Mesenteric fat pad (tissue), 1 donor: ENCODE measurements around the gene UBE2O. TPM values are rescaled to one million over a fixed set of nuclear protein-coding genes. Genes with fewer than 3 reads are reported as not detected.

Experiments used
- DNase-seq: peaks from one replicate; pipeline ENCODE4 v3.0.0-alpha.2; 2020; ENCODE audit warnings: low spot score
- total RNA-seq: library from RNA; stranded (reverse); fragmentation: NEBNext Ultra II Directional; extraction: Animal tissue kit (Norgen Biotek cat#: 25700); gene quantifications from one replicate; pipeline ENCODE4 v1.2.1, GENCODE V29; 2021
- donor health status: DM: yes; HTN: yes; CAD: no.

UBE2O gene
- total RNA-seq, 1 donor from 2014 or later: 20.4 TPM

GRCh38 chr17:76441686-76442340, 11.1 kb downstream of the UBE2O start:
- DNase-seq: no peak

GRCh38 chr17:76440751-76441362, 12.1 kb downstream of the UBE2O start:
- no peak for DNase-seq

- DNase-seq: no peak
Measured at GRCh38 chr17:76439314-76439928, 13.5 kb downstream of the UBE2O start.

GRCh38 chr17:76438906-76439305, 14.0 kb downstream of the UBE2O start:
- no peak for DNase-seq

GRCh38 chr17:76437467-76438402, 15.2 kb downstream of the UBE2O start:
- no peak for DNase-seq

- no peak for DNase-seq
Measured at GRCh38 chr17:76435751-76436150, 17.2 kb downstream of the UBE2O start.

- no peak for DNase-seq
Measured at GRCh38 chr17:76434870-76435269, 18.1 kb downstream of the UBE2O start.

- no peak for DNase-seq
Measured at GRCh38 chr17:76433693-76434092, 19.3 kb downstream of the UBE2O start.

GRCh38 chr17:76432712-76433336, 20.1 kb downstream of the UBE2O start:
- no peak for DNase-seq

GRCh38 chr17:76432004-76432403, 20.9 kb downstream of the UBE2O start:
- no peak for DNase-seq

- no peak for DNase-seq
Measured at GRCh38 chr17:76431509-76431908, 21.4 kb downstream of the UBE2O start.

GRCh38 chr17:76428511-76428910, 24.4 kb downstream of the UBE2O start:
- DNase-seq: no peak

GRCh38 chr17:76427501-76428231, 25.3 kb downstream of the UBE2O start:
- no peak for DNase-seq

GRCh38 chr17:76426853-76427252, 26.1 kb downstream of the UBE2O start:
- no peak for DNase-seq

- DNase-seq: no peak
Measured at GRCh38 chr17:76422860-76423259, 30.1 kb downstream of the UBE2O start.

GRCh38 chr17:76422406-76422805, 30.5 kb downstream of the UBE2O start:
- DNase-seq: no peak

GRCh38 chr17:76421044-76421407, 31.9 kb downstream of the UBE2O start:
- DNase-seq: no peak

- DNase-seq: no peak
Measured at GRCh38 chr17:76420356-76421043, 32.5 kb downstream of the UBE2O start.

- DNase-seq: no peak
Measured at GRCh38 chr17:76419576-76420260, 33.2 kb downstream of the UBE2O start.
